Adrenal gland (tissue), 5 donors: Measurements from ENCODE around the gene NABP2.

Source experiments
- CTCF ChIP-seq, 6 experiments: fragments of 450-650 bp in 4 of 6; fragments of 200-600 bp in 2 of 6; sonication (generic) in 1 of 6; IDR thresholded peaks; 1 replicate in 5 of 6; 2 replicates in 1 of 6; pipeline versions ENCODE4 v1.5.1 to v1.8.0; 2016 to 2021; ENCODE audit warnings: antibody characterized with exemption in 6 of 6, mild to moderate bottlenecking in 2 of 6, moderate library complexity in 1 of 6
- POLR2A ChIP-seq, 2 donors: fragments of 450-650 bp; IDR thresholded peaks; one replicate each; pipeline ENCODE4 v1.6.1; 2017; ENCODE audit warnings: antibody characterized with exemption in 2 of 2, mild to moderate bottlenecking in 2 of 2, moderate library complexity in 1 of 2
- donor health status: DM: no; HTN: no; CAD: no.

DNA sequence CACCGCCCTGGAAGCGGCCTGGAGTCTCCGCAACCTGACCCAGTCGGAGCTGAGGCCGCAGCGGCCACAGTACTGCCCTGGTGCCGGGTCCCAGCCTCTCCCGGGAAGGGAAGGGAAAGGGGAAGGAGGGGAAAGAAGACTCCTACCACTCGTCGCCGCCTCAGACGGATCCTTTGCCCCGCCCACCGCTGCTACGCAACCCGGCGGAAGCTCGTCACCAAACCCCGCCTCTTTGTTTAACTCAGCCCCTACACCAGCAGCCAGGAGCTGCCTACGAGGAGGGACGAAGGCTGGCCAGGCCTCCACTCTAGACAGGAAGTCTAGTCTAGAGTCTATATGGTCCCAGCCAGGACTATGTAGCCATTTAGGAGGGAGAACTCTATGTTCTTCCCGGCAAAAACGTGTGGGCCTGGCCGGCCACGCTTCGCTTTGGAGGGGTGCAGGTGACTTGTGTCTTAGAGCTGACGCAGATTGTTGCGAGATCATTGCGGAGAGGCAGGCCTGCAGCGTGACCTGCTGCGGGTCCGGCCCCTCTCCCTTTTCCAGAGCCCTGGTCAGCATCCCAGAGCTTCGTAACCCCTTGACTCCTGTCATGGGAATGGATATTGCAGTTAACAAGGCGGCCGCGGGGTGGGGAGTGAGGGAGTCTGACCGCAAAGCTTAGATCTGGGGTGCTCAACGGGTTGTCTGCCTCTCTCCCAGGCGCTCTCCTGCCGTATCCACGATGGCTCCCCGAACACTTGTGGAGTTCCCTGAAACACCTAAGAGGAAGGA is 2.2 kb upstream of the NABP2 start, which contains the start of gene RNF41:
- TF ChIP-seq CTCF (IDR thresholded peaks at IDR 0.05) (peak in 3 of 6 experiments; percentile 9 to 39 (median 23)), POLR2A (IDR thresholded peaks at IDR 0.05) (peak; percentile 92 to 97)
